Measurements from ENCODE around the gene FBLN1.

FBLN1 gene

DNA sequence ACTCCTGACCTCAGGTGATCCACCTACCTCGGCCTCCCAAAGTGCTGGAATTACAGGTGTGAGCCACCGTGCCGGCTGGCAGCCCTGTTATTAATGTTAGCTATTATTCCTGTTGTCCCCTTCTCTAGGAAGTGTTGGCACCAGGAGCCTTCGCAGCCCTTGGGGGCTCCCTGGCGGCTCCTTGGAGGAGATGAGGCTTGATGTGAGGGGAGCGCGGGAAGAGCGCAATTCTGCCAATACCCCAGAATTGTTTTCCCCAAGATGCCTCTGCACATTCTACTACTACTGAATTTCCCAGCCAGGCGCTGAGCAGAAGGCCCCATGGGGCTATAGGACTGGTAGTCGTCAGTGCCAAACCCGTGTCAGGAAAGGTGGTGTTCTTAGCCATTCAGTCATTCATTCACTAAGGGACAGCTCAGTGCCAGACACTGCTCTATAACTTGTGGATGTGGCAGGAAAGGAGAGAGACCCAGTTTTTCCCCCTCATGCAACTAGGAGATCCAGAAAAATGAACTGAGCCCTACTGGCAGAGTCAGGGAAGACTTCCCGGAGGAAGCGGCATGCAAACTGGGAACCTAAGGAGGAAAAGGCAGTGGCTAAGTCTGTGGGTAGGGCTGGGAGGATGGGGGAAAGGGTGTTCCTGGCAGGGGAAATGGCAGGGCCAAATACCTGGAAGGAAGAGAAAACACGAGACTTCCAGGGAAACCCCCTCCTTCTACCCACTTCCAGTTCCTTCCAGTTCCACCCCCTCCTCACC lies 3.5 kb downstream of the FBLN1 start:
- Histone ChIP-seq H3K4me3 (ENCODE audit: low read depth, low read length, poor library complexity, severe bottlenecking) (no peak overlapping the region), H3K9me3 (ENCODE audit: low read length) (no peaks in the 10 kb centered on the region)

DNA sequence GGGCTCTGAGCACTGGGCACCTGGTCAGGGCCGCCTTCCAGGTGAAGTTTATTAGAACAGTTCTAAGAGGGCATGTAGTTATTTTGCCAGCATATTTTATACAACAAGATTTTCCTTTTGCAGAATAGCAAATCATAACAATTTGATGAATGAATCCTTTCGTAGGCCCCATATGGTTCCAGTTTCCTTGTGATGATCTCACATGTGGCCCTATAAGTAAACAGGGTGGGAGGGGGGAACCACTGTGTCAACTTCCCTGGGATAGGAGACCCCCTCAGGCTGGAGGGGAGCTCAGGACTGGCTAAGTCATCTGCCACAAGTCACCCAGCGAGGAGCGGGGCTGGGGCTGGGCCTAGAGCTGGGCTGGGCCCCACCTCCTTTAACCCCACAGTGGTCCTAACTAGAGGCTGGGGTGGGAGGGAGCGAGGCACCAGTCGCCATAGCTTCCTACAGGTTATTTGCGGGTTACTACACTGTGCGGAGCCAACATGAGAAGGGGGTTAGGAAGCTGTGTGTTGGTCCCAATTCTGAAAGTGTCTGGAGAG lies 4.2 kb downstream of the FBLN1 start:
- no peak overlapping the region for H2AFZ ChIP-seq (ENCODE audit: low read length)
- no peaks in the 10 kb centered on the region for H3K9me3 ChIP-seq (ENCODE audit: low read length)
- no peak overlapping the region for H3K27ac ChIP-seq (ENCODE audit: low read depth, low read length, poor library complexity, severe bottlenecking)
- no peaks in the 10 kb centered on the region for H3K4me1 ChIP-seq (ENCODE audit: insufficient read depth, low read length, severe bottlenecking)
- no peaks in the 10 kb centered on the region for H3K79me2 ChIP-seq (ENCODE audit: insufficient read depth, low read length)
- H3K36me3 ChIP-seq (ENCODE audit: insufficient read depth, low read length), result no peaks in the 10 kb centered on the region
- H3K4me2 ChIP-seq (ENCODE audit: low read length), result no peak overlapping the region
- 0 out of 2 replicates have a peak, but pooled peaks cover 7% of the 10 kb centered on the region for H3K27me3 ChIP-seq (ENCODE audit: insufficient read depth, low read length)
- H4K20me1 ChIP-seq (ENCODE audit: insufficient read depth, low read length), result no peaks in the 10 kb centered on the region
- no peaks in the 10 kb centered on the region for H3K9me2 ChIP-seq (ENCODE audit: low read depth, low read length)
- H3K4me3 ChIP-seq (ENCODE audit: low read depth, low read length, poor library complexity, severe bottlenecking), result no peak overlapping the region
- H3F3A ChIP-seq (ENCODE audit: insufficient read depth, low read length), result no peaks in the 10 kb centered on the region
- H3K9ac ChIP-seq (ENCODE audit: low read length), result no peak overlapping the region
- no peak for TF ChIP-seq EZH2 (IDR thresholded peaks at IDR 0.05; ENCODE audit: borderline replicate concordance, low read length)
- TF ChIP-seq CTCF (IDR thresholded peaks at IDR 0.05; ENCODE audit: low read length), result no peak

More for the DNA sequence above, 3.5 kb downstream of the FBLN1 start:
- H3K4me2 ChIP-seq (ENCODE audit: low read length), result no peak overlapping the region
- TF ChIP-seq EZH2 (IDR thresholded peaks at IDR 0.05; ENCODE audit: borderline replicate concordance, low read length) (no peak), CTCF (IDR thresholded peaks at IDR 0.05; ENCODE audit: low read length) (no peak)
- no peaks in the 10 kb centered on the region for H3K79me2 ChIP-seq (ENCODE audit: insufficient read depth, low read length)
- H3K9me2 ChIP-seq (ENCODE audit: low read depth, low read length), result no peaks in the 10 kb centered on the region
- no peaks in the 10 kb centered on the region for H3K4me1 ChIP-seq (ENCODE audit: insufficient read depth, low read length, severe bottlenecking)
- no peak overlapping the region for H3K9ac ChIP-seq (ENCODE audit: low read length)
- H2AFZ ChIP-seq (ENCODE audit: low read length), result no peak overlapping the region
- no peaks in the 10 kb centered on the region for H3K36me3 ChIP-seq (ENCODE audit: insufficient read depth, low read length)
- H3F3A ChIP-seq (ENCODE audit: insufficient read depth, low read length), result no peaks in the 10 kb centered on the region
- no peaks in the 10 kb centered on the region for H4K20me1 ChIP-seq (ENCODE audit: insufficient read depth, low read length)
- H3K27ac ChIP-seq (ENCODE audit: low read depth, low read length, poor library complexity, severe bottlenecking), result no peak overlapping the region
- 0 out of 2 replicates have a peak, but pooled peaks cover 4% of the 10 kb centered on the region for H3K27me3 ChIP-seq (ENCODE audit: insufficient read depth, low read length)

- TF ChIP-seq EZH2 (IDR thresholded peaks at IDR 0.05; ENCODE audit: borderline replicate concordance, low read length), result no peak
- no peak for TF ChIP-seq CTCF (IDR thresholded peaks at IDR 0.05; ENCODE audit: low read length)
- Histone ChIP-seq H2AFZ (ENCODE audit: low read length) (no peak overlapping the region), H3F3A (ENCODE audit: insufficient read depth, low read length) (no peaks in the 10 kb centered on the region), H3K9ac (ENCODE audit: low read length) (no peak overlapping the region), H3K79me2 (ENCODE audit: insufficient read depth, low read length) (no peaks in the 10 kb centered on the region), H3K4me1 (ENCODE audit: insufficient read depth, low read length, severe bottlenecking) (no peaks in the 10 kb centered on the region), H3K4me3 (ENCODE audit: low read depth, low read length, poor library complexity, severe bottlenecking) (no peak overlapping the region), H3K27ac (ENCODE audit: low read depth, low read length, poor library complexity, severe bottlenecking) (no peak overlapping the region), H3K27me3 (ENCODE audit: insufficient read depth, low read length) (peaks cover 14% of the 10 kb centered on the region; the same call in 1 of the 2 replicates), H3K9me3 (ENCODE audit: low read length) (no peaks in the 10 kb centered on the region), H3K9me2 (ENCODE audit: low read depth, low read length) (no peaks in the 10 kb centered on the region), H3K4me2 (ENCODE audit: low read length) (no peak overlapping the region), H3K36me3 (ENCODE audit: insufficient read depth, low read length) (no peaks in the 10 kb centered on the region), H4K20me1 (ENCODE audit: insufficient read depth, low read length) (no peaks in the 10 kb centered on the region)
Measured at GRCh38 chr22:45507798-45508197, 5.1 kb downstream of the FBLN1 start.

Data from OCI-LY1 (cell line).